GM19455 (cell line): Measurements from ENCODE around the gene THSD8.
"Not testable (repeated sequence)": the region's sequence is repeated elsewhere in the genome, so short reads cannot be mapped to it uniquely, and the experiment has no call there.

Experiments
- ATAC-seq: cut with Tn5 transposase; IDR thresholded peaks from one replicate; pipeline ENCODE4 v1.9.1; 2021; ENCODE audit not compliant: unreplicated experiment

Gene THSD8

GRCh38 chr19:12821761-12822160 is 19.9 kb downstream of the THSD8 start:
- no peak for ATAC-seq

- ATAC-seq, result no peak
Measured at GRCh38 chr19:12825254-12826131, 23.6 kb downstream of the THSD8 start.

- no peak for ATAC-seq
Measured at GRCh38 chr19:12828494-12828893, 26.6 kb downstream of the THSD8 start.

DNA sequence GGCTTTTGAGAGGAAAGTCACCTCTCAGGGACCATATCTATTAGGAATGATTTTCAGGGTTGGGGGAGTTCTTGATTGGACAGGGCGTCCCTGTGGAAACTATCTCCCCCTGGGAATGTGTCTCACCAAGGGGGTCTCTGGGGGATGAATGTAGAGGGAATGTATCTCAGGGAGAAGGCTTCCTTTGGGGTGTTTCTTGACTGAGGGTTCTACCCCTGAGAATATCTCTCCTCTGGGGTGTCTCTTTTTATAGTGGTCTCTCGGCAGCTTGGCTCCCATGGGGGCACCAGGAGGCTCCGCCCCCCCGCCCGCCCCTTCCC is 31.5 kb downstream of the THSD8 start:
- ATAC-seq, result no peak

DNA sequence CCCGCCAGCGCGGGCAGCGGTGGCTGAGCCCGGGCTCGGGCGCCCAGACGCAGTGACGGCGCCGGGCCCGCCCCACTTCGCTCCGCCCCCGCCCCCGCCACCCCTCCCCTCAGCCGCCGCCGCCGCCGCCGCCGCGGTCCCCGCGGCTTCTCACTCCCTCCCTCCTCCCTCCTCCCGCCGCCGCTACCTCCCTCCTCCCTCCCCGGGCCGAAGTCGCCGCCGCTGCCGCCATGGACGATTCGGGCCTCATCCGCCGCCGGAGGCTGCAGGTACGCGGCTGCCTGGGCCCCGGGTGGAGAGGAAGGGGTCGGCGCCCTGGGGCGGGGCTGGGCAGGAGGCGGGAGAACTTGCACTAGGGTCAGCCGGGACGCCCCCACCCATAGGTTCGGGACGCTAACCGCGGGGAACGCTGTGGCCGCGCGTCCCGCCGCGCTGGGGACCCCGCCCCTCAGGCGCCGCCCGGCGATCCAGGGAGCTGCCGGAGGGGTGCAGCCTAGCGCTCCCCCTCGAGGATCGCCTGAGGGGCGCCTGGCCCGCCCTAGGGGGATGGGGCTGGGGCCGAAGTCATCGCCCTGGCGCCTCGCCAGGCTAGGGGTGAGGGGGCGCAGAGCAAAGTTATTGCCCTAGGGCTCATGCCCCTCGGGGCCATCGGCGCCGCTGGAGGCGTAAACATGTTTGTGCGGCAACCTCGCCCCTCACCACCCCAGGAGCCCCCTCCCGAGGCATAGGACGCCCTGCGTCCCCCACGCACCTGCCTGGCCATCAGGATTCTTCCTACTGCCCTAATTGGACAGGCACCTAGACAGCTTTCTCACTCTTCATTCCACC is 32.1 kb downstream of the THSD8 start:
- no peak for ATAC-seq

GRCh38 chr19:12834566-12834943 is 32.7 kb downstream of the THSD8 start, which contains the start of gene RTBDN:
Gene RTBDN, minus strand, starts transcription at chr19:12834579. Its CDS starts 4,600 bp downstream, at chr19:12829979.
- ATAC-seq, result no peak

DNA sequence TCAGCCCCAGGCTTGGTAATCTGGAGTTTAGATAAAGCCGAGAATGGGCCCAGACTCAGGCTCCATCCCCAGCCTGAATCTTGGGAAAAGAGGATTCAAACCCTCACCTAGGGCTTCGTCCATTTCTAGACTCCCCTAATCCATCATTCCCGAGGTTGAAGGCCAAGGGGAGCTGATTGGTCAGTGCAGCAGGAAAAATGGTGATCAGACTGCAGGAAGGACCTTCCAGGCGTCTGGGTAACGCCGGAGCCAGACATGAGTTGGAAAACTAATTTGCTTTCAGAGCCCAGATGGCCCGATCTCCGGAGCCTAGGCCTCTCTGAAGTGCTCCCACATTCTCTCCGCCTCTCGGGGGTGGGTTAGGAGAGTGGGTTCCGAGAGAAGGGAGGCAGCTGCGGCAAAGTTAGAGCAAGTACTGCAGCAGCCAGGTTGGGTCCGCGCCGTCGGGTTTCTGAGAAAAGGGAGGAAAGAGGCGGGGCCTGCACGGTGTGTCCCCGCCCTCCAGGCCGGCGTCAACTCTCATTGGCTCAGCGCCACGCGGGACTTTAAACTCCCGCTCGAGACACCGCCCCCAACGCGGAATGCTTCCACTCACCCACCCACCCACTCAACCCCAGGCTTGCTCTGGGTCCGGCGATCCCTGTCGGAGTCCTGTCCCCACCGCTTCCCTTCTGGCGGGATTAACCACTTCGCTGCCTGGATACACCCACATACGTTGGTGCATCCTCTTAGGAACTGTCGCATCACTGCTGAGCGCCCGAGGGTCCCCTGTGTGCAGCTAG is 33.3 kb downstream of the THSD8 start:
- no peak for ATAC-seq

GRCh38 chr19:12836529-12836863 is 34.6 kb downstream of the THSD8 start:
- no peak for ATAC-seq

GRCh38 chr19:12837225-12837624 is 35.4 kb downstream of the THSD8 start:
- ATAC-seq, result no peak

DNA sequence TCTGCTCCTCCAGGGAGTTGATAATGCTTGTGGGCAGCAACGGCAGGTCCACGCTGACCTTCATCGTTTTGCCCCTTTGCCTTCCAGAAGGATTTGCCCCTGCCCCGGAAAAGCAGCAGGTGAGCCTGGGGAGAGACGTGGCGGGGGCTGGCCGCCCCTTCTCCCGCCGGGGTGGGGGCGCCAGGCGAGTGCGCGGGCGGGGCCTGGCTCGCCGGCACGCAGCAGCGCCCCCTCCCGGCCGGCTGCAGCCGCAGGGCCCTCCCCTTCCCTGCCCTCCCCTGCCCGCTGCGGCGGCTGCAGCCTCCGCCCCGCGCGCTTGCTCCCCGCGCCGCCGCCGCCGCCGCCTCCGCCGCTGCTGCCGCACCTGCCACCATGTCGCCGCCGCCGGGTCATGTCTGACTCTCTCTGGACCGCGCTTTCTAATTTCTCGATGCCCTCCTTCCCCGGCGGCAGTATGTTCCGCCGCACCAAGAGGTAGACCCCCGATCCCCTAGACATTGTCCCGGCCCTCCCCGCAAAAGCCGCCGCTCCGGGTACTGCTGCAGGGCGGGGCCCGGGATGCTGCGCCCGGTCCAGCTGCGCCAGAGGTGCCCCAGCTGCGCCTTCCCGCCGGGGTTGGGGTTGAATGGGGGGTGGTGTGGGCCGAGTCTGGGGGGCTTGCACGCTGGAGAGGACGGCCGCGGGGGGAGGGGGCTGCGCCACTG is 36.5 kb downstream of the THSD8 start, which contains the start of gene MAST1:
Gene MAST1 (plus strand): TSS at position 334 of the 704 bp plus-strand sequence. CDS start 58 bp downstream, at position 392.
- no peak for ATAC-seq

DNA sequence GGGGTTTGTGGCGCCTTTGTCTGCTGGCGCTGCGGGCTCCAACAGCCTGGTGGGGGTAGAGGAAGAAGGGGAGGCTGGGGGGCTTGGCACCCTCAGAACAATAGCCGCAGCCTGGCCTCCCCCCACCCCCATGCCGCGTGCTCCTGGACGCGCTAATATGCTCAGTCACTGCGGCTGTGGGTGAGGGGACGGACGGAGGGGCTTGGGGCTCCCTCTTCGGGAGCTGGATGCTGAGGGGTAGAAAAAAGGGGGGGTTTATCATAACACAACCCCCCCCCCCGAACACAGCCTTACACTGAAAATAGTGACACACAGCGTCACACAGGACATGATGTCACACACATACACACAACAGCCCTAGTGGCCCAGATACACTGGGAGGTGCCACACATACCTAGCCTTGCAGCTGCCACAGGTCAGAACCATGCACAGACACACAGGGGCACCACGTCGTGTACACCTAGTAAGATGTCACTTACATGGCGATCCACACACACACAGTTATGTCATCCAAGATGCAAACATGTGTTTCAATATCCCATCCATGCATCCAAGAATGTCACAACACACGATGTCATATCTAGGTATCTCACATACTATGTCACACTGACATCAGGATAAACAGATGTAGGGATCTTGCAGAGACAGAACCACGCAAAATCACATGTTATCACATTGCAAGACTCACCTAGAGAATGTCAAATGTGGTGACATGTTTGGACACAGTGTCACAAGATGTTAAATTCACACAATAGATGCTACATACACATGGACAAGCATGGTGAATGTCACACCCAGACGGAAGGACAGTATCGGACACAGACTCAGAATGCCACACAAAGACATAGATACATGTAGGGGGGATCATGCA is 37.3 kb downstream of the THSD8 start:
- ATAC-seq, result no peak

- ATAC-seq, result no peak
Measured at GRCh38 chr19:12840091-12841079, 38.5 kb downstream of the THSD8 start.

GRCh38 chr19:12841094-12841493 is 39.2 kb downstream of the THSD8 start:
- ATAC-seq, result no peak

- ATAC-seq, result no peak
Measured at GRCh38 chr19:12842511-12842910, 40.6 kb downstream of the THSD8 start.

- ATAC-seq, result no peak
Measured at GRCh38 chr19:12843328-12843727, 41.5 kb downstream of the THSD8 start.

DNA sequence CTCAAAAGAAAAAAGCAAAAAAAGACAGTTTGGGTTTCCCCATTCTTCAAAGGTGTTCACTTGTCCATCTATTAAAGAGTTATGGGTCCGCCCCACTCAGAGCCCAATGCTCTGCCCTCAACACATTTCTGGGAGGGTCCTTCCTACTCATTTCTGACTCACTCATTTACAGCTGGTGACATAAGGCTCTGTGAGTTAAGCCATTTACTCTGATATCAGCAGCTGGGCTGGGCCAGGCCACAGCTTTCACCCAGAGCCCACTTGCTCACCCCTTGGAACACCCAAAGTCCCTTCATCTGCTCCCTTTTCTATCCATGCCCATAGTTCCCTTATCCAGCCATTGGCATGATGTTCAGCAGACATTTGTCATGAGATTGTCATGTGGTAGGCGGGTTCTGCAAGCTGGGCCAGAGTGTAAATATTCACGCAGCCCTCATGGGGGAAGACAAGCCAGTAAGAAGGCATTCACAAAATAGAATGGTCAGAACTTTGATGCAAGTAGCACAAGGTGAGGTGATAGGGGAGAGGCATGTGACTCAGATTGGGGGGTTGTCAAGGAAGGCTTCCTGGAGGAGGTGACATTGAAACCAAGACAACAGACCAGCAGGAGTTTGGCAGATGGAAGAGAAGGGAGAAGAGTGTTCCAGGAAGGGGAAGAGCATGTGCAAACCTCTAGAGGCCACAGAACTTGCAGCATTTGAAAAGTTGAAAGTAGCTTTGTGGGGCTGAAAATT is 42.3 kb downstream of the THSD8 start:
- ATAC-seq, result no peak

DNA sequence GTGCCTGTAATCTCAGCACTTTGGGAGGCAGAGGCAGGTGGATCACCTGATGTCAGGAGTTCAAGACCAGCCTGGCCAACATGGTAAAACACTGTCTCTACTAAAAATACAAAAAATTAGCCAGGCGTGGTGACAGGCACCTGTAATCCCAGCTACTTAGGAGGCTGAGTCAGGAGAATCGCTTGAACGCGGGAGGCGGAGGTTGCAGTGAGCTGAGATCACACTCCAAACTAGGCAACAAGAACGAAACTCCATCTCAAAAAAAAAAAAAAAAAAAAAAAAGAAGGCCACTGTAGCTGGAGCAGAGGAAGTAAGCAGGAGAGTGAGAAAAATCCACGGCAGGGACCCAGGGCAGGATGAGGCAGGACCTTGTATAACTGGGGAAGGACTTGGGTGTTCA is 44.7 kb downstream of the THSD8 start:
- not testable (repeated sequence) for ATAC-seq
